GM12878 (cell line): ENCODE measurements around the gene SKAP1. TPM values are rescaled to one million over a fixed set of nuclear protein-coding genes. Genes with fewer than 3 reads are reported as not detected.

ENCODE experiments used
- ATAC-seq: fragments of 200-7000 bp; cut with Tn5 transposase; 3 replicates; pipeline ENCODE4 v1.9.1; 2020; ENCODE audit warnings: mild to moderate bottlenecking, moderate library complexity
- BruUV-seq: library from RNA; stranded (reverse); fragments of 400-500 nt; replicated peaks from 2 replicates; lab custom pipeline; 2021; lab: Mats Ljungman, UMichigan
- CTCF ChIA-PET: fragments of 300-600 bp; sonication (Branson Sonifier 250); formaldehyde crosslinking; extraction: SDS; loops from one replicate; lab custom pipeline; 2021; ENCODE audit warnings: inconsistent platforms; lab: Yijun Ruan, JAX
- POLR2A ChIA-PET: fragments of 350-600 bp; formaldehyde crosslinking; extraction: SDS; loops from one replicate; lab custom pipeline; 2021; ENCODE audit warnings: inconsistent platforms; lab: Charles Lee
- RAD21 ChIA-PET: fragments of 300-600 bp; sonication (Branson Sonifier 250); formaldehyde crosslinking; loops from one replicate; lab custom pipeline; 2023; ENCODE audit warnings: antibody characterized with exemption; ENCODE audit not compliant: unreplicated experiment; lab: Charles Lee
- SMC1A ChIA-PET: fragments of 300-600 bp; sonication (Branson Sonifier 250); formaldehyde crosslinking; loops from one replicate; lab custom pipeline; 2023; ENCODE audit not compliant: unreplicated experiment, uncharacterized antibody; lab: Charles Lee
- DNase-seq: peaks from one replicate; pipeline ENCODE4 v3.0.0-alpha.2; 2011; ENCODE audit warnings: low read depth, low spot score
- FAIRE-seq: peaks from 3 replicates; lab custom pipeline; 2011; peaks lifted over from hg19 to GRCh38; lab: Jason Lieb, UNC
- H2AFZ ChIP-seq: 2 replicates; pipeline ENCODE4 v1.6.0; 2011; ENCODE audit warnings: low read depth, low read length, control low read depth; ENCODE audit not compliant: control insufficient read depth
- H3K27ac ChIP-seq: 2 replicates; pipeline ENCODE4 v1.5.1; 2011; ENCODE audit warnings: control low read depth; ENCODE audit not compliant: control insufficient read depth, insufficient read depth
- H3K27me3 ChIP-seq, 2 experiments: replicated peaks in 1 of 2; 2 replicates each; pipeline versions ENCODE4 v1.6.0 to v1.6.1; 2011; ENCODE audit warnings: low read length in 1 of 2; ENCODE audit not compliant: control insufficient read depth in 2 of 2, insufficient read depth in 2 of 2
- H3K36me3 ChIP-seq, 2 experiments: 2 replicates each; pipeline ENCODE4 v1.5.1; 2011; ENCODE audit warnings: low read length in 1 of 2; ENCODE audit not compliant: control insufficient read depth in 2 of 2, insufficient read depth in 2 of 2
- H3K4me1 ChIP-seq: 2 replicates; pipeline ENCODE4 v1.6.1; 2011; ENCODE audit warnings: mild to moderate bottlenecking, low read length, moderate library complexity, mixed read lengths; ENCODE audit not compliant: control insufficient read depth, insufficient read depth
- H3K4me2 ChIP-seq: 2 replicates; pipeline ENCODE4 v1.6.0; 2011; ENCODE audit warnings: control low read depth; ENCODE audit not compliant: control insufficient read depth, insufficient read depth
- H3K4me3 ChIP-seq: fragments of 200-600 bp; sonication (generic); 2 replicates; pipeline ENCODE4 v1.5.1; 2016
- H3K79me2 ChIP-seq: 2 replicates; pipeline ENCODE4 v1.6.0; 2011; ENCODE audit warnings: low read length; ENCODE audit not compliant: control insufficient read depth, insufficient read depth
- H3K9ac ChIP-seq: 2 replicates; pipeline ENCODE4 v1.8.0; 2011; ENCODE audit warnings: low read length, control low read depth, mixed read lengths; ENCODE audit not compliant: control insufficient read depth, insufficient read depth
- H3K9me3 ChIP-seq: replicated peaks from 3 replicates; pipeline ENCODE4 v1.5.1; 2011; ENCODE audit warnings: mild to moderate bottlenecking, low read length; ENCODE audit not compliant: control insufficient read depth, insufficient read depth
- H4K20me1 ChIP-seq: 2 replicates; pipeline ENCODE4 v1.6.0; 2011; ENCODE audit not compliant: control insufficient read depth, insufficient read depth
- GABPA ChIP-seq: IDR thresholded peaks from 2 replicates; pipeline ENCODE4 v1.6.1; 2014; ENCODE audit warnings: antibody characterized with exemption, low read depth, mild to moderate bottlenecking, inconsistent platforms
- HCFC1 ChIP-seq: fragments of 150-350 bp; IDR thresholded peaks from 2 replicates; pipeline ENCODE4 v1.6.1; 2014; ENCODE audit warnings: low read length
- KLF5 ChIP-seq: fragments of 450-650 bp; IDR thresholded peaks from 2 replicates; pipeline ENCODE4 v1.6.1; 2014; ENCODE audit warnings: mild to moderate bottlenecking; ENCODE audit not compliant: partially characterized antibody
- ZZZ3 ChIP-seq: IDR thresholded peaks from 2 replicates; pipeline ENCODE4 v1.6.1; 2011; ENCODE audit warnings: low read depth; ENCODE audit not compliant: control insufficient read depth, insufficient read length
- WGBS: methylation state at CpG from one replicate; pipeline ENCODE4 v1.1.6; 2016; ENCODE audit warnings: low lambda C conversion rate; ENCODE audit not compliant: insufficient replicate concordance, insufficient coverage; ENCODE audit errors: missing lambda C conversion rate; 5-methylcytosine and 5-hydroxymethylcytosine counted together
- in situ Hi-C: fragments of 300-500 bp; cut with MboI; formaldehyde crosslinking; loops from 9 replicates; pipeline ENCODE4 v1.14.3; 2018; ENCODE audit warnings: mixed read lengths
- intact Hi-C: fragments of 100-400 bp; cut with micrococcal nuclease; formaldehyde crosslinking; loops from one replicate; pipeline ENCODE4 v1.14.2; 2022; ENCODE audit not compliant: unreplicated experiment
- polyA plus RNA-seq, 11 experiments: library from polyadenylated mRNA; depleted of rRNA in 4 of 11; unstranded in 6 of 11; stranded (reverse) in 5 of 11; fragments of >200 nt; fragmentation: Nextera tagmentation in 4 of 11; fragmentation: Illumina TruSeq in 1 of 11; extraction: Ambion mirVana in 4 of 11; extraction: Trizol in 1 of 11; gene quantifications; 1 replicate in 1 of 11; 2 replicates in 10 of 11; pipeline versions ENCODE4 v1.2.1 to v1.2.3, GENCODE V29; 2011 to 2016; ENCODE audit warnings: inconsistent platforms in 2 of 11, missing spikeins in 2 of 11, low read depth in 1 of 11
- total RNA-seq, 4 experiments: library from RNA; depleted of rRNA in 3 of 4; stranded (reverse); fragments of >200 nt in 3 of 4; fragmentation: Illumina TruSeq in 1 of 4; extraction: Trizol in 1 of 4; gene quantifications; 2 replicates each; pipeline versions ENCODE4 v1.2.1 to v1.2.3, GENCODE V29; 2013 to 2021
- TF ChIP-seq, protein P1 (sequence below): IDR thresholded peaks from 2 replicates; pipeline ENCODE4 v1.6.1; 2011; ENCODE audit warnings: mild to moderate bottlenecking, low read depth, low read length, moderate library complexity; ENCODE audit not compliant: insufficient replicate concordance
- TF ChIP-seq, protein P2 (sequence below): IDR thresholded peaks from 2 replicates; pipeline ENCODE4 v1.6.1; 2012; ENCODE audit warnings: improper control_type of control experiment, low read depth, low read length; ENCODE audit not compliant: insufficient replicate concordance

SKAP1 gene
- total and polyA plus RNA-seq, 10 of the 15 experiments (the other 5 are each of a cell fraction or from before 2014, with no cell fraction given), result 17.1 to 97.6 (median 35.9) TPM

DNA sequence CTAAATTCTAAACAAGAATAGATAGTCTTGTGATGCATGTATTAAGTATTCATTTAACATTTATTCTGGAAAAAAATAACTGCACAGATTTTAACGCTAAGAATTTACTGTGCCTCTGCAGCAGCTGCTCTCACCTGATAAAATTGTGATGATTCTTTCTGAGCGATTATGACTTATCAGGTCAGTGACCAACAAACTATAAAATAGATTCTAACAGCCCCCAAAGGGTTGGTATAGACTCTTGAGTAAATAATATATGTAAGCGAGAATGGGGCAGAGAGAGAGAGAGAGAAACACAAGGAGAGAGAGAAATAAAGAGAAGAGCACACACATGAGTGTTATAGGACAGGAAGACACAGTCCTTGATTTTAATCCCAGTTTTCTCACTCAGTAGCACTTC lies 178.1 kb downstream of the SKAP1 start:
- Histone ChIP-seq H3K27me3 (no peaks in the 10 kb centered on the region), H3K4me2 (no peak overlapping the region), H3K36me3 (no peaks in the 10 kb centered on the region; a peak in 1 of 4 replicates), H3K27ac (no peak overlapping the region), H2AFZ (no peak overlapping the region), H3K4me3 (no peak overlapping the region), H3K79me2 (no peaks in the 10 kb centered on the region), H3K9ac (no peak overlapping the region), H4K20me1 (no peaks in the 10 kb centered on the region), H3K9me3 (no peaks in the 10 kb centered on the region), H3K4me1 (no peaks in the 10 kb centered on the region)
- 92% methylated on average over 3 of the region's 3 CpGs for WGBS
- intact Hi-C loops, result no loop called here
- SMC1A ChIA-PET, result interaction anchor here (0.7 to 1.9 kb wide), 2 partner anchors 10 to 12 kb away, joined by 3 to 11 read pairs; no protein-coding TSS in a partner anchor
- CTCF ChIA-PET, result interaction anchor here (1.2 to 20.3 kb wide), 2 partner anchors 8 to 9 kb away, joined by 3 to 220 read pairs; no protein-coding TSS in a partner anchor
- RAD21 ChIA-PET, result no interaction called here
- POLR2A ChIA-PET, result interaction anchor here (1.0 kb wide), 1 partner anchor 11 kb away, joined by 4 read pairs; no protein-coding TSS in a partner anchor
- ATAC-seq, result no peak
- no TSS peak for BruUV-seq
- no peak for DNase-seq
- FAIRE-seq, result no peak
- in situ Hi-C loops, result no loop called here
- TF ChIP-seq GABPA (no peak), ZZZ3 (no peak), HCFC1 (no peak)
- TF ChIP-seq, protein P1, sequence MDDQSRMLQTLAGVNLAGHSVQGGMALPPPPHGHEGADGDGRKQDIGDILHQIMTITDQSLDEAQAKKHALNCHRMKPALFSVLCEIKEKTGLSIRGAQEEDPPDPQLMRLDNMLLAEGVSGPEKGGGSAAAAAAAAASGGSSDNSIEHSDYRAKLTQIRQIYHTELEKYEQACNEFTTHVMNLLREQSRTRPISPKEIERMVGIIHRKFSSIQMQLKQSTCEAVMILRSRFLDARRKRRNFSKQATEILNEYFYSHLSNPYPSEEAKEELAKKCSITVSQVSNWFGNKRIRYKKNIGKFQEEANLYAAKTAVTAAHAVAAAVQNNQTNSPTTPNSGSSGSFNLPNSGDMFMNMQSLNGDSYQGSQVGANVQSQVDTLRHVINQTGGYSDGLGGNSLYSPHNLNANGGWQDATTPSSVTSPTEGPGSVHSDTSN, result no peak

DNA sequence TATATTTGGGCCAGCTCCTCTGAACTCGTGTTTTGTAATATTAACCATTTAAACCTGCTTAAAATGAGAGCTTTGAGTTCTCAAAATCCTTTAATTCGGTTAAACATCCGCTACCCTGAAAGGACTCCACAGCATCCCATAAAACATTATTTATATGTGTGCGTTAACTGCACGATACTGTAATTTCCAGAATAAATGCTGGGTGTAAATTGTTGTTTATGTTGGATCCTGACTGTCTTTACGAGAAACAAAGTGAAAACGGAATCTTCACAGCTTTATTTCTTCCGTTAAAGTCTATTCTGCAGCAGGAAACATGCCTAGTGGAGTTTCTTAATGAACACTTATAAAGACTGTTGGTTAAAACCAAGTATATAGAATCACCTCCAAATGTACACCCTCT lies 179.1 kb downstream of the SKAP1 start:
- intact Hi-C loops, result no loop called here
- in situ Hi-C loops, result no loop called here
- TF ChIP-seq KLF5, result no peak
- TF ChIP-seq HCFC1, result no peak
- TF ChIP-seq, protein P2, sequence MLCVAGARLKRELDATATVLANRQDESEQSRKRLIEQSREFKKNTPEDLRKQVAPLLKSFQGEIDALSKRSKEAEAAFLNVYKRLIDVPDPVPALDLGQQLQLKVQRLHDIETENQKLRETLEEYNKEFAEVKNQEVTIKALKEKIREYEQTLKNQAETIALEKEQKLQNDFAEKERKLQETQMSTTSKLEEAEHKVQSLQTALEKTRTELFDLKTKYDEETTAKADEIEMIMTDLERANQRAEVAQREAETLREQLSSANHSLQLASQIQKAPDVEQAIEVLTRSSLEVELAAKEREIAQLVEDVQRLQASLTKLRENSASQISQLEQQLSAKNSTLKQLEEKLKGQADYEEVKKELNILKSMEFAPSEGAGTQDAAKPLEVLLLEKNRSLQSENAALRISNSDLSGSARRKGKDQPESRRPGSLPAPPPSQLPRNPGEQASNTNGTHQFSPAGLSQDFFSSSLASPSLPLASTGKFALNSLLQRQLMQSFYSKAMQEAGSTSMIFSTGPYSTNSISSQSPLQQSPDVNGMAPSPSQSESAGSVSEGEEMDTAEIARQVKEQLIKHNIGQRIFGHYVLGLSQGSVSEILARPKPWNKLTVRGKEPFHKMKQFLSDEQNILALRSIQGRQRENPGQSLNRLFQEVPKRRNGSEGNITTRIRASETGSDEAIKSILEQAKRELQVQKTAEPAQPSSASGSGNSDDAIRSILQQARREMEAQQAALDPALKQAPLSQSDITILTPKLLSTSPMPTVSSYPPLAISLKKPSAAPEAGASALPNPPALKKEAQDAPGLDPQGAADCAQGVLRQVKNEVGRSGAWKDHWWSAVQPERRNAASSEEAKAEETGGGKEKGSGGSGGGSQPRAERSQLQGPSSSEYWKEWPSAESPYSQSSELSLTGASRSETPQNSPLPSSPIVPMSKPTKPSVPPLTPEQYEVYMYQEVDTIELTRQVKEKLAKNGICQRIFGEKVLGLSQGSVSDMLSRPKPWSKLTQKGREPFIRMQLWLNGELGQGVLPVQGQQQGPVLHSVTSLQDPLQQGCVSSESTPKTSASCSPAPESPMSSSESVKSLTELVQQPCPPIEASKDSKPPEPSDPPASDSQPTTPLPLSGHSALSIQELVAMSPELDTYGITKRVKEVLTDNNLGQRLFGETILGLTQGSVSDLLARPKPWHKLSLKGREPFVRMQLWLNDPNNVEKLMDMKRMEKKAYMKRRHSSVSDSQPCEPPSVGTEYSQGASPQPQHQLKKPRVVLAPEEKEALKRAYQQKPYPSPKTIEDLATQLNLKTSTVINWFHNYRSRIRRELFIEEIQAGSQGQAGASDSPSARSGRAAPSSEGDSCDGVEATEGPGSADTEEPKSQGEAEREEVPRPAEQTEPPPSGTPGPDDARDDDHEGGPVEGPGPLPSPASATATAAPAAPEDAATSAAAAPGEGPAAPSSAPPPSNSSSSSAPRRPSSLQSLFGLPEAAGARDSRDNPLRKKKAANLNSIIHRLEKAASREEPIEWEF, result no peak

More for the DNA sequence above, 179.1 kb downstream of the SKAP1 start:
- Histone ChIP-seq H2AFZ (no peak overlapping the region), H3K4me3 (no peak overlapping the region), H3K79me2 (no peaks in the 10 kb centered on the region), H3K27ac (no peak overlapping the region), H4K20me1 (no peaks in the 10 kb centered on the region), H3K9me3 (no peaks in the 10 kb centered on the region), H3K27me3 (no peaks in the 10 kb centered on the region), H3K9ac (no peak overlapping the region), H3K4me2 (no peak overlapping the region), H3K4me1 (no peaks in the 10 kb centered on the region), H3K36me3 (no peaks in the 10 kb centered on the region; a peak in 1 of 4 replicates)
- ChIA-PET CTCF (interaction anchor here (0.6 to 20.3 kb wide), 8 partner anchors 10 to 85 kb away, joined by 3 to 220 read pairs (median 3); no protein-coding TSS in a partner anchor), POLR2A (interaction anchor here (1.0 kb wide), 1 partner anchor 10 kb away, joined by 4 read pairs; no protein-coding TSS in a partner anchor), RAD21 (interaction anchor here (1.7 to 2.2 kb wide), 2 partner anchors 9 to 12 kb away, joined by 5 to 6 read pairs; no protein-coding TSS in a partner anchor), SMC1A (interaction anchor here (0.8 to 1.9 kb wide), 4 partner anchors 8 to 342 kb away, joined by 3 to 11 read pairs (median 3); partner anchors contain the start of gene HOXB5)
- FAIRE-seq, result no peak
- WGBS, result 86% methylated on average over 8 of the region's 8 CpGs
- no peak for ATAC-seq
- no TSS peak for BruUV-seq
- DNase-seq, result no peak
